Measurements from ENCODE around the gene UPK3A.
A peak's percentile ranks its signal among the peaks of the same experiment; 100 is the strongest.

The UPK3A gene

DNA sequence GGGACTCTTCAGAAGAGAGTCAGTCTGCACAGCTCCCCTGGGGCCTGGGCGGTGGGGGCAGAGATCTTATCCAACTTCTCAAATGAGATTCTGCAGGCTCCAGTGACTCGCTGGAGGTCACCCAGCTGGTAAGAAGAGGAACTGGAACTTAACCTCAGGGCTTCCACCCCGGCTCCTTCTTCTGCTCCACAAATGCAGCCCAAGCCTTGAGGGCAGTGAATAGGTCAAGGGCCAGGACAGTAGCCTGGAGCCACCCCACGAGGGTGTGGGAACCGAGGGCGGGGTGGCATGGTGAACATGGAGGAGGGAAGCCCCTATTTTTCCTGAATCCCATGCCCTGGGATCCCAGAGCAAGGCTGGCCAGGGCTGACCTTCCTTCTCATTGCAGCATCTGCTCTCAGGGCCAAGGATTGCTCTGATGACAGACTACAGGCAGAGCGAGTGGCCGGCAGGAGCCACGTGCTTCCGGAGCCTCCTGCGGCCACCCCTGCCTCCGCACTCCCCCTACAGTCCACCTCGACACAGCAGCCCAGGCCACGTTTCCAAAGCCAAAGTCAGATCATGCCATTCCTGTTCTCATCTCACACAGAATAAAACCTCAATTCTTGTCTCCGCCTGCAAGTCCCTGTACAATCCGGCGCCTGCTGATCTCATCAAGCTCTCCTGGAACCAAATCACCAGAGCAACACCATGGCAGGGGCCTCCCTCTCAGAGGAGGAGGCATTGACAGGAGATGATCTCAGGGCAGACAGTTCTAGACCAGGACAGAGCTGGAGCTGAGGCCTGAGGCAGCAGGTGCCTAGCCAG lies 21.1 kb upstream of the UPK3A start:
- no peak overlapping the region for H3K4me3 ChIP-seq (replicated peaks; ENCODE audit: insufficient read depth, low read length)
- peak; percentile 77 to 94 for DNase-seq (ENCODE audit: low read depth in 1 of 2, low spot score in 1 of 2)
- TF ChIP-seq CTCF (IDR thresholded peaks at IDR 0.05; ENCODE audit: insufficient read depth, low read length) (peak; percentile 45), SPI1 (IDR thresholded peaks at IDR 0.05; ENCODE audit: borderline replicate concordance, low read depth) (peak; percentile 95), POLR2AphosphoS5 (IDR thresholded peaks at IDR 0.05; ENCODE audit: low read depth) (no peak; the same call in 1 of the 2 replicates)
- peak overlapping the region; percentile 58 for H3K27ac ChIP-seq (replicated peaks)
- no peaks in the 10 kb centered on the region for H3K27me3 ChIP-seq (ENCODE audit: insufficient read depth, poor library complexity, severe bottlenecking)

- no peak overlapping the region for H3K4me3 ChIP-seq (replicated peaks; ENCODE audit: insufficient read depth, low read length)
- H3K27ac ChIP-seq (replicated peaks): no peak overlapping the region
- TF ChIP-seq SPI1 (IDR thresholded peaks at IDR 0.05; ENCODE audit: borderline replicate concordance, low read depth): no peak
- TF ChIP-seq, protein P1, sequence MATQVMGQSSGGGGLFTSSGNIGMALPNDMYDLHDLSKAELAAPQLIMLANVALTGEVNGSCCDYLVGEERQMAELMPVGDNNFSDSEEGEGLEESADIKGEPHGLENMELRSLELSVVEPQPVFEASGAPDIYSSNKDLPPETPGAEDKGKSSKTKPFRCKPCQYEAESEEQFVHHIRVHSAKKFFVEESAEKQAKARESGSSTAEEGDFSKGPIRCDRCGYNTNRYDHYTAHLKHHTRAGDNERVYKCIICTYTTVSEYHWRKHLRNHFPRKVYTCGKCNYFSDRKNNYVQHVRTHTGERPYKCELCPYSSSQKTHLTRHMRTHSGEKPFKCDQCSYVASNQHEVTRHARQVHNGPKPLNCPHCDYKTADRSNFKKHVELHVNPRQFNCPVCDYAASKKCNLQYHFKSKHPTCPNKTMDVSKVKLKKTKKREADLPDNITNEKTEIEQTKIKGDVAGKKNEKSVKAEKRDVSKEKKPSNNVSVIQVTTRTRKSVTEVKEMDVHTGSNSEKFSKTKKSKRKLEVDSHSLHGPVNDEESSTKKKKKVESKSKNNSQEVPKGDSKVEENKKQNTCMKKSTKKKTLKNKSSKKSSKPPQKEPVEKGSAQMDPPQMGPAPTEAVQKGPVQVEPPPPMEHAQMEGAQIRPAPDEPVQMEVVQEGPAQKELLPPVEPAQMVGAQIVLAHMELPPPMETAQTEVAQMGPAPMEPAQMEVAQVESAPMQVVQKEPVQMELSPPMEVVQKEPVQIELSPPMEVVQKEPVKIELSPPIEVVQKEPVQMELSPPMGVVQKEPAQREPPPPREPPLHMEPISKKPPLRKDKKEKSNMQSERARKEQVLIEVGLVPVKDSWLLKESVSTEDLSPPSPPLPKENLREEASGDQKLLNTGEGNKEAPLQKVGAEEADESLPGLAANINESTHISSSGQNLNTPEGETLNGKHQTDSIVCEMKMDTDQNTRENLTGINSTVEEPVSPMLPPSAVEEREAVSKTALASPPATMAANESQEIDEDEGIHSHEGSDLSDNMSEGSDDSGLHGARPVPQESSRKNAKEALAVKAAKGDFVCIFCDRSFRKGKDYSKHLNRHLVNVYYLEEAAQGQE (IDR thresholded peaks at IDR 0.05; ENCODE audit: insufficient replicate concordance, low read depth): no peak
- no peak for TF ChIP-seq POLR2AphosphoS5 (IDR thresholded peaks at IDR 0.05; ENCODE audit: low read depth)
- TF ChIP-seq GABPA (IDR thresholded peaks at IDR 0.05; ENCODE audit: low read depth): no peak
- no peak for TF ChIP-seq CTCF (IDR thresholded peaks at IDR 0.05; ENCODE audit: insufficient read depth, low read length)
- no peak for DNase-seq (ENCODE audit: low read depth in 1 of 2, low spot score in 1 of 2)
- H3K27me3 ChIP-seq (ENCODE audit: insufficient read depth, poor library complexity, severe bottlenecking): no peaks in the 10 kb centered on the region
Measured at GRCh38 chr22:45265535-45265934, 19.2 kb upstream of the UPK3A start.

DNA sequence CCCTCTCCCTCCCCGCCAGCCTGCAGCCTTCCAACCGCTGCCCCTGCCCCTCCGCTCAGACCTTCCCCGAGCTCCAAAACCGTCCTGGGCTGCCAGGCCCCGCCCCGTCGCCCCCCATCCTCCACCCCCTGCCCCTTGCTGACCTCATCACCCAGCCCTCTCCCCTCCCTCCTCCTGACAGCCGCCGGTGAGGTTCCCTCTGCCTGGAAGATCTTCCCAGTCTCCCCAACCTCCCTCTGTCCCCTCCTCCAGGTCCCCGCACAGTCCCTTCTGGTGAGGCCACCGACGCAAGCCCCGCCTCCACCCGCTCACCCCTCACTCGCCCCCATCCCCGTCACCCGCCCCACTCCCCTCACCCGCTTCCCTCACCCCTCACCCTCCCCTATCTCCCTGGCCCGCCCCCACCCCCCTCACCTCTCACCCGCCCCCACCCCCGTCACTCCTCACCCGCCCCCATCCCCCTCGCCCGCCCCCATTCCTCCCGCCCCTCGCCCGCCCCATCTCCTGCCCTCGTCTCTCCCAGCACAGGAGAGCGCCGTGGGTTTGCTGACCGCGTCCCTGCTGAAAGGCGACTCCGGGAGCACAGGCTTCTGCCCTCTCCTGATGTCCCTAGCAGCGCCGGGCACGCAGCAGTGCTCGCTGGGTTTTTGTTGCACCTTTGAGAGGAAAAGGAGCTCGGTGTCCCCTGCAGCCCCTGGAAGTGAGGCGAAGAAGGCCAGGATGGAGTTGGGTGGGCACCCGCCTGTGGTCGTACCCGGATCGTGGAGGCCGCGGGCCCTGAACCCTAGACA lies 16.4 kb upstream of the UPK3A start:
- Histone ChIP-seq H3K27ac (replicated peaks) (no peak overlapping the region), H3K4me3 (replicated peaks; ENCODE audit: insufficient read depth, low read length) (peak overlapping the region; percentile 59), H3K27me3 (ENCODE audit: insufficient read depth, poor library complexity, severe bottlenecking) (no peaks in the 10 kb centered on the region)
- no peak for DNase-seq (ENCODE audit: low read depth in 1 of 2, low spot score in 1 of 2)
- TF ChIP-seq CTCF (IDR thresholded peaks at IDR 0.05; ENCODE audit: insufficient read depth, low read length) (no peak), SPI1 (IDR thresholded peaks at IDR 0.05; ENCODE audit: borderline replicate concordance, low read depth) (no peak), GABPA (IDR thresholded peaks at IDR 0.05; ENCODE audit: low read depth) (no peak), POLR2AphosphoS5 (IDR thresholded peaks at IDR 0.05; ENCODE audit: low read depth) (no peak)
- TF ChIP-seq, protein P1 (IDR thresholded peaks at IDR 0.05; ENCODE audit: insufficient replicate concordance, low read depth): no peak
